Inflammatory macrophage treated with lipopolysaccharide for 1 hour (primary cell): ENCODE data around the gene HIGD2A.
A peak's percentile ranks its signal among the peaks of the same experiment; 100 is the strongest.

ENCODE experiments used
- DNase-seq, 2 donors: peaks; one replicate each; pipeline ENCODE4 v3.0.0-alpha.2; 2020 to 2022

HIGD2A gene

GRCh38 chr5:176388444-176389134 lies at the start of gene HIGD2A, which contains the start of gene NOP16:
Gene HIGD2A, plus strand, starts transcription at chr5:176388751. Its CDS starts 69 bp downstream, at chr5:176388820.
Gene NOP16, minus strand, starts transcription at chr5:176388598. Its CDS starts 59 bp downstream, at chr5:176388539.
- peak; percentile 98 to 99 for DNase-seq

- no peak for DNase-seq
Measured at GRCh38 chr5:176339304-176339703, 49.2 kb upstream of the HIGD2A start.

DNA sequence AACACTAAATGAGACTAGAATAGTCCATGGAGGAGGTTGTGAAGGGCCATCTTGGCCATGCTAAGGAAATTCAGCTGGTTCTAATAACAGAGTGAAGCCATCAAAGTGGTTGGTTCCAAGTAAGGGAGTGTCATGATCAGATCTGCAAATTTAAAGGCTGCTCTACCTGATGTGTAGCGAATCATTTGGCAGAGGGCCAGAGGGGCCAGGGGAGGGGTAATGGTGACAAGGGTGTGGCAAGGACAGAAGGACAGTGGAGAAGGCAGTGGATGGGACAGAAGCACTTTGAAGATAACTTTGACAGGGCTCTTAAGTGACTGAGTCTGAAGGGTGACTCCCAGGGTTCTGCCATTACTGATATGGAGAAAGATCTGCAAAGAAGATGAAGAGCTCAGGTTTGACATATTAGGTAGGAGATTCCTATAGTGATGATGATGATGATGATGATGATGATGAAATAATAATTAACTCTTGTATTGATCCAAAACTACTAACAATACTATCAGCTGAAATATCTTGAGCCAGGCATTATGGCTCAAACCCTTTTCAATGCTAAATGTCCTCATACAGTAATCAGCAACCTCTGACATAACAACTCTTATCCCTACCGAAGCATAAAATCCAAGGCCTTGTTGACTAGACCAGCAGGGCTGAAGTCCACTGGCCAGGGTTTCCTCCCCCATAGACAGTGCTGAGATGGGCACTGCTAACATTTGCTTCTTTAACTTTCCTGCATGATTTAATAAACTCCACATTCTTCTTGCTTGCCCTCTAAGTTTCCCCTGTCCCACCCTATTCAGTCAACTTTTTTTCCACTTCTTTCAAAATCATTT lies 47.0 kb upstream of the HIGD2A start:
- DNase-seq: no peak

GRCh38 chr5:176342158-176342483 lies 46.4 kb upstream of the HIGD2A start:
- no peak for DNase-seq

GRCh38 chr5:176342766-176343458 lies 45.6 kb upstream of the HIGD2A start:
- DNase-seq: no peak

DNA sequence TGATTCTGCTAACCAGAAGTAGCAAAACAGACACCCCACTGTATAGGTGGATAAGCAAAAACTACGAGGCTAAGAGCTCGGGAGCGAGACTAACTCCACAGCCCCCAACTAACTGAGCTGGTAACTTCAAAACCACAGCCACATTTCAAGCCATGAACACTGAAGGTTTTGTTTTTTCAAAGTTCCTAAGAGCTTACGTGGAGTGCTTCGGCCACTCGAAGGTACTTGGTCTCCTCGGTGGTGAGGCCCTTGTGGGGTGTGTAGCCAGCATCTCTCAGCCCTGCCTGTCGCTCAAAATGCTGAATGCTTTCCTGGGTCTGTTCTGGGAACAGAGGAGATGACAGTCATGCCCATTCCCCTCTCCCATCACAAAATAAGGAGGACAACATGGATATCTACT lies 38.1 kb upstream of the HIGD2A start:
- no peak for DNase-seq

- DNase-seq: no peak
Measured at GRCh38 chr5:176352116-176352878, 36.3 kb upstream of the HIGD2A start.

- DNase-seq: no peak
Measured at GRCh38 chr5:176353533-176353932, 35.0 kb upstream of the HIGD2A start.

DNA sequence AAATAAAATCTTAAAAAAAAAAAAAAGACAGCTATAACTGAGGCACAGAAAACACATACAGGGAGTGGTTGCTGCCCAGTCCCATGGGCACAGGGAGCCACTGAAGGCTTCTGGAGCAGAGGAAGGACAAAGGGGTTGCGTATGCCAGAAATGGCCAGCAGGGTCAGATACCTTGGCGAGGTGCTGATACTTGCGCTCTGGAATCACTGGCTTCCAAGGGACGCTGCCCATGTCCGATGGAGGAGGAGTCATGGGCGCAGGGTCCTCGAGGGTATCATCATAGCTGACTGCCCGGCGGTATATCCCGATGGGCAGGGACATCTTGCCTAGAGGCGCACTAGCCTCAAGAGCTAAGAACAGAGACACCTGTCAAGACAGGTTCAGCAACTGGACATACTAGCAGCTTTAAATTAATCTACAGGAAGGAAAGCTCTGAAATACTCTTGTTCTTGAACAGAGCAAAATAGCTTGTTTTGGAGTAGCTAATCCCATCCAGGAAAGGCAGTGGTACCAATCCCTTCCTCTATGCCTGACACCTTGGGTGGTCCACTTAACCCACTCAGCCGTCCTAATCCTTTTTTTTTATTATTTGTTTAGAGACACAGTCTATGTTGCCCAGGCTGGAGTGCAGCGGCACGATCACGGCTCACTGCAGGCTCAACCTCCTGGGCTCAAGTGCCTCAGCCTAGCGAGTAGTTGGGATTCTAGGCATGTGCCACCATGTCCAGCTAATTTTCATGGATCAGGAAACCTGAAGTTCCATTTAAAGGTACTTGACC lies 33.0 kb upstream of the HIGD2A start:
- DNase-seq: no peak

- no peak for DNase-seq
Measured at GRCh38 chr5:176356179-176356566, 32.4 kb upstream of the HIGD2A start.

DNA sequence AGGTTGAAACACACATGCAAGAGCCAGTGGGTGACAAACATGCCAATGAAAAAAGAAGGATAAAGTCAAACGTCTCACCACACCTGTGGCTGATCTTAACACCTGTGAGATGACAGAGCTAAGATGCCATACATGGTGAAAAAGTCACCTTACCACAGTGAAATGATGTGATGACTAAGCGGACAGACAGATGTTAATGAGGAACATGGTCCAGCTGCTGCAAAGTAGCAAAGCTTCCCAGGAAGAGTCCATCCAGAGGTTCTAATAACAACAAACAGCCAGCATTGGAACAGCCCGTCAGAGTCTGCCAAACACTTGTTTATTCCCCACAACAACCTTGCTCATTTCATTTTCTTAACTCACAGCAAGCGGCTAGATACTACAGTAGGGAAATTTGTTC lies 28.9 kb upstream of the HIGD2A start:
- DNase-seq: no peak

- DNase-seq: peak; percentile 1 to 3
Measured at GRCh38 chr5:176360894-176361436, 27.6 kb upstream of the HIGD2A start.

GRCh38 chr5:176361437-176362232 lies 26.9 kb upstream of the HIGD2A start, which contains the start of gene KIAA1191:
Gene KIAA1191, minus strand, starts transcription at chr5:176361764. Its CDS starts 2,256 bp downstream, at chr5:176359508.
- DNase-seq: peak; percentile 90 to 94

- no peak for DNase-seq
Measured at GRCh38 chr5:176362233-176362490, 26.4 kb upstream of the HIGD2A start.

- DNase-seq: no peak
Measured at GRCh38 chr5:176364765-176365350, 23.7 kb upstream of the HIGD2A start.

DNA sequence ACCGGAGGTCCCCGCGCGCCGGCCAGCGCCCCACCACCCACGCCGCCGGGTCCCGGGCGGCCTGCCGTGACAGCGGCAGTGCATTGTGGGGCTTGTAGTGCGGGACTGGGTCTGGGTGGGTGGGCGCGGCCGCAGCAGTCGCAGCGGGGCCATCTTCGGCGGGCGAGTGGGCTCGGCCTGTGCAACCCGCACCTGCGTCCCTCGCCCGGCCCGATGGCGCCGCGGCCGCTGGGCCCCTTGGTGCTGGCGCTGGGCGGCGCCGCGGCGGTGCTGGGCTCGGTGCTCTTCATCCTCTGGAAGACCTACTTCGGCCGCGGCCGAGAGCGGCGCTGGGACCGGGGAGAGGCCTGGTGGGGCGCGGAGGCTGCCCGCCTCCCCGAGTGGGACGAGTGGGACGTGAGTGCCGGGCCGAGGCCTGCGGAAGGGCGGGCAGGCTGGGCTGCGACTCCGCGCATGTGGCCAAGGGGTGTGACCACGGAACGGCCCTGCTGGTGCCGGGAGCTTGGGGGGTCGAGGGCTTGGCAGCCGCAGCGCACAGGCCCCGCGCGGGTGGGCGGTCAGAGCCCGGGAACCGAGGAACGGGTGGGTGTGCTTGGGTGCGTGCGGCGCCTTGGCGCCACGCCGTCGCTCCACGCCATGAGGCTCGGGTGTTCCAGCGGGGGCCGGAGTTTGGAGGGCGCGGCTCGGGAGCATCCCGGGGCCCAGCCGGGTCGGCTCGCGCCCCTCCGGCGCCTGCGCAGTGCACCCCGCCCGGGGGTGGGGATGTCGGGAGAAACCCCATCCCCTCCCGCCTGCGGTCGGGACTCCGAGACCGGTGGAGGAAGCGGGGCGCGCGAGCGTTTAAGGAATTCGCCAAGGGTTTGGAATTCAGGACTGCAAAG lies 23.0 kb upstream of the HIGD2A start, which contains the start of gene ARL10:
Gene ARL10, plus strand, starts transcription at position 137 of the 881 bp plus-strand sequence. Its CDS starts 77 bp downstream, at position 214.
- DNase-seq: peak; percentile 9 to 19

- no peak for DNase-seq
Measured at GRCh38 chr5:176366232-176366894, 22.2 kb upstream of the HIGD2A start.

GRCh38 chr5:176368726-176369125 lies 19.8 kb upstream of the HIGD2A start:
- DNase-seq: no peak
